Frontal cortex (tissue), 4 donors: Measurements from ENCODE around the gene MT2A. TPM values are rescaled to one million over a fixed set of nuclear protein-coding genes. Genes with fewer than 3 reads are reported as not detected.

Experiments used
- DNase-seq, 2 donors: peaks; one replicate each; pipeline ENCODE4 v3.0.0; 2012; ENCODE audit warnings: low spot score in 2 of 2
- FAIRE-seq: peaks from 2 replicates; lab custom pipeline; 2012; peaks lifted over from hg19 to GRCh38; lab: Jason Lieb, UNC
- total RNA-seq: library from RNA; depleted of rRNA; stranded (reverse); fragments of >200 nt; gene quantifications from one replicate; pipeline ENCODE4 v1.2.3, GENCODE V29; 2014
- donor health status: control.
- donor health status: control.
- donor health status: control.

The MT2A gene
- total RNA-seq, 1 donor from 2014 or later, result 1.6 TPM

- FAIRE-seq (no peak), DNase-seq (no peak)
These were observed 14.7 kb upstream of the MT2A start for GRCh38 chr16:56593573-56594291.

DNA sequence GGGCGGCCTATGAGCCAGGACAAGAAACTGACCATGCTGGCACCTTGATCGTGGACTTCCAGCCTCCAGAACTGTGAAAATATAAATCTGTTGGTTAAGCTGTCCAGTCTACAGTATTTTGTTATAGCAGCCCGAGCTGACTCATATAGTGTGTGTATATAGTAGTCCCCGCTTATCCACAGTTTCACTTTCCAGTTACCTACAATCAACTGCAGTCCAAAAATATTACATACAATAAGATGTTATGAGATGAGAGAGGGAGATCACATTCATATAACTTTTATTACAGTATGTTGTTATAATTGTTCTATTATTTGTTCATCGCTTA, 14.1 kb upstream of the MT2A start:
- DNase-seq, result no peak
- no peak for FAIRE-seq

DNA sequence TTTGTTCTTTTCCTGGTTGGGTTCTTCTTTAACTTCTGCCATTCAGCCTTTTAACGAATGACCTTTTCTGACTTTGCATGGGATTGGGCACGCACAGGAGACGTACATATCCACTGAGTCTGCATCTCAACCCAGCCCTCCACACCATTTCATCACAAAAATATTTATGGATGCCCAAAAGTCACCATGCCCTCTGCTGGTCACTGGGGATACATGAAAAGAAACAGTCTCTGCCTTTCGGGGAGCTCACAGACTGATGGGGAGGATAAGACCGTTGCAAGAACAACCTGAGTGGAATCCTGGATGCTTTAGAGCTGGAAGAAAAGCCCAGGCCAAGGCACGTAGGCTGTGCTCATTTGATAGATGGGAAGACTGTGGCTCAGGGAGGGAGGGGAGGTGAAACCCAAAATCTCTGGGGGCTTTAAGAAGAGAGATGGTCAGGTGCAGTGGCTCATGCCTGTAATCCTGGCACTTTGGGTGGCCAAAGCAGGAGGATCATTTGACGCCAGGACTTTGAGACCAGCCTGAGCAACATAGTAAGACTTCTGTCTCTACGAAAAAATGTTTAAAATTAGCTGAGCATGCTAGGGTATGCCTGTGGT, 7.9 kb upstream of the MT2A start:
- no peak for FAIRE-seq
- DNase-seq, result no peak

DNA sequence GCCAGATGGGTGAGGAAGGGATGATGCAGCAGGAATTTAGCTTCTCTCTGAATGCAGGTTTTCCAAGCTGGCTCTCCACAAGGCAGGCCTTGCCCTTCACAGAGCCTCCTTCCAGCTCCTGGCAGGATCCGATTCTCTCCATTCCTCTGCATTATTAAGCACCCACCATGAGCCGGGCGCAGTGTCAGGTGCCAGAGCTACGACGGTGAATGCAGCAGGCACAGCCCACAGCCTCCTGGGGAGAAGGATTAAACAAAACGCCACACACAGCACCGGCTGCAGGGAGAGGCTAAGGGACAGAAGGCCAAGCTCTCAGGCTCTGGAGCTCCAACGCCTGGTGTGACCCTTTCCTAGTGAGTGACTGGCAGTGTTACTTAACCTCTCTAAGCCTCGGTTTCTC, 7.1 kb upstream of the MT2A start:
- FAIRE-seq (no peak), DNase-seq (no peak)

- DNase-seq, result no peak
- FAIRE-seq, result no peak
These were observed 4.8 kb upstream of the MT2A start for GRCh38 chr16:56603589-56603988.

GRCh38 chr16:56604966-56605365, 3.4 kb upstream of the MT2A start:
- no peak for DNase-seq
- no peak for FAIRE-seq

- no peak for FAIRE-seq
These were observed 2.9 kb upstream of the MT2A start for GRCh38 chr16:56605475-56605874.

GRCh38 chr16:56606071-56606475, 2.3 kb upstream of the MT2A start:
- no peak for FAIRE-seq
- no peak for DNase-seq

More at GRCh38 chr16:56605475-56605874, 2.9 kb upstream of the MT2A start:
- DNase-seq, result no peak

DNA sequence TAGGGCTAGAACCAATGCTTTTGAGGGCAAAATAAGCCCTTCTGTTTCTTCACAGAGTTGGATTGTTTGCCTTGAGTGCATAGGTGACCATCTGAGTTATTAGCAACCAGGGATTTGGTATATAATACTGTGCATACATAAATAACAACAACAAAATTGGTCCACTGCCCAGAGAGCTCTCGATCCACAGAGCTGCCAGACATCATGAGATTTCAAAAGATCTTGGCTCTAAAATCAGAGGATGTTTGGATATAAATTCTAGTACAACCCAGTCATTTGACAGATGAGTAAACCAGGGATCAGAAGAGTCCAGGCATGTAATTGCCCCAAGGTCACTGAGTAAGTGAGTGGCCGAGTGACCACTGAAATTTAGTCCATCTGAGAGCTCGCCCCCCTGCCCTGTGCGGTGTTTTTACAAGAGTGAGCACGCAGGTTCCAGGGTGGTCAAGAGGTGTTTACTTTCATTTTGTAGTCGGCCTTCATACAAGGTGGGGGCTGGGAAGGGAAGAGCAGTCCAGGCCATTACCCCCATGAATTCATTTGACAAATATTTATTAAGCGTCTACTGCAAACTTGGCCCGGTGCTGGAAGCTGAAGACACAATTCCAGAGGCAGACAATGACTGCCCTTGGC, 1.8 kb upstream of the MT2A start:
- DNase-seq (no peak), FAIRE-seq (no peak)

DNA sequence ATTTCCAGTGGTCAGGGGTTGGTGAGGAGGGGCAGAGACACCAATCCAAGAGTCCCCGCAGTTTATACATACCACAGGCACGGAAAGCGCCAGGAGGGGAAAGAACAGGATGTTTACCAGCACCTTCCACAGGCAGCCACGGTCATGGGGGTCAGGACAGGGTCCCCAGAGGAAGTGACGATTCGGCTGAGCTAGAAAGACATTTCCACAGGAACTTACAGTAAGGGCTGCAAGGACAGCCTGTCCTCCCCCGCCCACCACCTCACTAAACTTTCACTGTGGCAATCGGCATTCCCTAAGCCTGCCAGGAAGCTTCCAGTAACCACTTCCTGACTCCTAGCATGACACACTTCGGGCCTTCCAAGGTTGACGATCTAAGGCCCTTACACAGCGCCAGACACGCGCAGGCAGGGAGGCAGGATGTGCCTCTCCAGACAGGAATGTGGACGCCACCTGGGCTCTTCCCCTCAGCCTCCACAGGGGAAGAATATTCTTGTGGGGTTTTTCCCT, 1.2 kb upstream of the MT2A start:
- FAIRE-seq, result no peak
- DNase-seq, result no peak

- DNase-seq, result no peak
- FAIRE-seq, result no peak
These were observed 725 bp upstream of the MT2A start for GRCh38 chr16:56607675-56608042.

- DNase-seq (no peak), FAIRE-seq (no peak)
These were observed 585 bp downstream of the MT2A start for GRCh38 chr16:56608876-56609462.

GRCh38 chr16:56609463-56609921, 1.1 kb downstream of the MT2A start:
- DNase-seq (no peak), FAIRE-seq (no peak)

- no peak for DNase-seq
- FAIRE-seq, result no peak
These were observed 1.7 kb downstream of the MT2A start for GRCh38 chr16:56610017-56610608.

DNA sequence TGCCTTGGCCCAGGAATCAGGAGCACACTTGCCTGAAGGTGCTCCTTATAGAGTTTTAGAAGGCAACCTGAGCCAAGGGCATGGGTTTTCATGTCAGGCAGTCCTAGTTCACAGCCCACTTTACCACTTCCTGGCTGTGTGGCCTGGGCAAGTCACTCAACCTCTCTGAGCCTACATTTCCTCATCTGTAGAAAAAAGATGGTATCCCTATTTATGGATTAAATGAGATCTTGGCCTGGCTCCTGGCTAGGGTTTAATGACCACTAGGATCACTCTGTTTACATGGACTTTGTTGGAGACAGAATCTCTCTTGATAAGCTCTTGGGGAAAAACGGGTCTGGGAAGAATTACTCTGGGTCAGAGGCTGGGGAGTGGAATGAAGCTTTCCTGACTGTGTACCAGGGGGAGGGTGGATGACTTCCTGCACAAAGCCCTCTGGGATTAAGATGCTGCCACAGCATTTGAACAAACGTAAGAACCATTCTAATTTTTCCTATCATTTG, 2.3 kb downstream of the MT2A start:
- DNase-seq (no peak), FAIRE-seq (no peak)

- DNase-seq, result no peak
- no peak for FAIRE-seq
These were observed 3.0 kb downstream of the MT2A start for GRCh38 chr16:56611281-56611833.

GRCh38 chr16:56613706-56614105, 5.3 kb downstream of the MT2A start:
- FAIRE-seq, result no peak
- DNase-seq, result no peak

- DNase-seq (no peak), FAIRE-seq (no peak)
These were observed 6.2 kb downstream of the MT2A start for GRCh38 chr16:56614549-56614991.

DNA sequence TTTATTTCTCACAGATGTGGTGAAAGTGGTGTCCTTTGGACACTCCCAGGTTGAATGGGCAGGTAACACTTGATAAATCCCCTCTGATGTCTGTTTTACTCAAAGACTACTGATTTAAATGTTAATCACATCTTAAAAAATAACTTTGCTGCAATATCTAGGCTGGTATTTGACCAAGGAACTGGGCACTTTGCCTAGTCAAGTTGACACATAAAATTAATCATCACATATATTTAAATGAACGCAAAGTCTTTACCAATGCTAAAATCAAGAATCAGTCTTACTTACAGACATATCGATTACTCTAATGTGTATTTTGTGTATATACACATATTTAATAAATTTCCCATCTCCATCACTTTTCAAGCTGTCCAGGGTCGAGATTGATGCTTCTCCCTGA, 7.0 kb downstream of the MT2A start:
- DNase-seq (no peak), FAIRE-seq (no peak)

DNA sequence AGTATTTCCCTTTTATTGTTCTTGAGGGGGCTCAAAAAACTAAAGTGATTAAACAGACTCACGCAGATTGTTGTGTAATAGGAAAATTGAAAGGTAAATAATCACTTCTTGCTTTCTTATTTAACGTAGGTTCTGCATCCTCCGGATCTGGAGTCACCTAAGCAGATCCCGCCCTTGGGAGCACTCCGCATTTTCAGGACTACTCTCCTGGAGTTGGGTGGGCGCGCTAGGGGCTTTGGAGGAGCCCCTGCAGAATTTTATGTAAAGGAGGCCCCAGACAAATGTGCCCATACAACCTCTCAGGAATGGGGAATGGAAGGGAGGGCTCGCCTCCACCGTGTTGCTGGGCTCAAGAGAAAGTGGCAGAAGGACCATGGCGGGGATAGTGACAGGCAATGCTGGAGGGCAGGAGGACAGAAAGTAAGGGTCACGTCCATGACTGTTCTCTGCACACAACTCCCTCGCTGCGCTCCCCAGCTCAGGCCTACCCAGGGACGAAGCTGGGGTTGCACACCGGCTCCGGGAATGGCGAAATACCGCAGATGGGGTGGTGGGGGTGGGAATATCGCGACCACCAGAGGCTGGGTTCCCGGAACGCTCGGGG, 8.3 kb downstream of the MT2A start:
- no peak for FAIRE-seq
- DNase-seq, result no peak
